ENCODE data around the gene ELP2.

DNA sequence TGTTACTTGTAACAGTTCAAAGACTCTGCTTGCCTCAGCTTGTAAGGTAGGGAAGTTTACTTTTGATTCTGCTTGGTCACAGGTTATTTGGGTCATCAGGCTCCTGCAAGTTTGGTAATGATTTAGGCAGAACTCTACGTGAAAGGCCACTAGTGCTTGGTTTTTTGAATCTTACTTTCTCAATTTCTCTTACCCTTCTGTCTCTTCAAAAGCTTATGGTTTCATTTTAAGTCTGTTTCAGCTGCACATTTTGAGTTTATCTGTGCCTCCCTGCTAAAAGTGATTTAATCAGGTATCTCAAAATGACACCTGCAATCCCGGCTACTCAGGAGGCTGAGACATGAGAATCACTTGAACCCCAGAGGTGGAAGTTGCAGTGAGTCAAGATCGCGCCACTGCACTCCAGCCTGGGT is 31.3 kb downstream of the ELP2 start:
- TF ChIP-seq, protein P1, sequence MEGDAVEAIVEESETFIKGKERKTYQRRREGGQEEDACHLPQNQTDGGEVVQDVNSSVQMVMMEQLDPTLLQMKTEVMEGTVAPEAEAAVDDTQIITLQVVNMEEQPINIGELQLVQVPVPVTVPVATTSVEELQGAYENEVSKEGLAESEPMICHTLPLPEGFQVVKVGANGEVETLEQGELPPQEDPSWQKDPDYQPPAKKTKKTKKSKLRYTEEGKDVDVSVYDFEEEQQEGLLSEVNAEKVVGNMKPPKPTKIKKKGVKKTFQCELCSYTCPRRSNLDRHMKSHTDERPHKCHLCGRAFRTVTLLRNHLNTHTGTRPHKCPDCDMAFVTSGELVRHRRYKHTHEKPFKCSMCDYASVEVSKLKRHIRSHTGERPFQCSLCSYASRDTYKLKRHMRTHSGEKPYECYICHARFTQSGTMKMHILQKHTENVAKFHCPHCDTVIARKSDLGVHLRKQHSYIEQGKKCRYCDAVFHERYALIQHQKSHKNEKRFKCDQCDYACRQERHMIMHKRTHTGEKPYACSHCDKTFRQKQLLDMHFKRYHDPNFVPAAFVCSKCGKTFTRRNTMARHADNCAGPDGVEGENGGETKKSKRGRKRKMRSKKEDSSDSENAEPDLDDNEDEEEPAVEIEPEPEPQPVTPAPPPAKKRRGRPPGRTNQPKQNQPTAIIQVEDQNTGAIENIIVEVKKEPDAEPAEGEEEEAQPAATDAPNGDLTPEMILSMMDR (conservative IDR thresholded peaks at IDR 0.05; ENCODE audit: low read depth, low read length): no peak
- no peak for TF ChIP-seq EZH2 (IDR thresholded peaks at IDR 0.05; ENCODE audit: low read length, unreplicated experiment)
- TF ChIP-seq EZH2phosphoT487 (IDR thresholded peaks at IDR 0.05; ENCODE audit: borderline replicate concordance, low read length): no peak
